Gastroesophageal sphincter (tissue), 4 donors: Measurements from ENCODE around the gene ARHGEF6. TPM values are rescaled to one million over a fixed set of nuclear protein-coding genes. Genes with fewer than 3 reads are reported as not detected.

Source experiments
- ATAC-seq: fragments of 150-250 bp; one replicate; pipeline ENCODE4 v1.9.1; 2016; ENCODE audit warnings: mild to moderate bottlenecking, moderate library complexity
- H3K27ac ChIP-seq, 4 donors: fragments of 200-600 bp; sonication (generic) in 3 of 4; 1 replicate in 3 of 4; 2 replicates in 1 of 4; pipeline ENCODE4 v1.5.1; 2016 to 2019
- H3K27me3 ChIP-seq: fragments of 200-600 bp; sonication (generic); one replicate; pipeline ENCODE4 v1.5.1; 2019
- H3K36me3 ChIP-seq, 2 donors: fragments of 200-600 bp; sonication (generic); one replicate each; pipeline ENCODE4 v1.5.1; 2019; ENCODE audit warnings: control low read depth in 1 of 2
- H3K4me1 ChIP-seq, 3 donors: fragments of 200-600 bp; sonication (generic); 1 replicate in 2 of 3; 2 replicates in 1 of 3; pipeline ENCODE4 v1.5.1; 2016 to 2019; ENCODE audit warnings: control low read depth in 2 of 3
- H3K4me3 ChIP-seq, 2 donors: fragments of 200-600 bp; sonication (generic); one replicate each; pipeline ENCODE4 v1.5.1; 2019; ENCODE audit warnings: mild to moderate bottlenecking in 1 of 2, moderate library complexity in 1 of 2
- H3K9me3 ChIP-seq, 3 donors: fragments of 200-600 bp; sonication (generic); one replicate each; pipeline ENCODE4 v1.5.1; 2017 to 2019; ENCODE audit warnings: control low read depth in 2 of 3
- EP300 ChIP-seq: sonication (generic); formaldehyde crosslinking; IDR thresholded peaks from one replicate; pipeline ENCODE4 v1.6.1; 2017; ENCODE audit warnings: antibody characterized with exemption, mild to moderate bottlenecking
- POLR2A ChIP-seq, 2 donors: fragments of 450-650 bp; IDR thresholded peaks; one replicate each; pipeline ENCODE4 v1.6.1; 2017; ENCODE audit warnings: antibody characterized with exemption in 2 of 2, mild to moderate bottlenecking in 2 of 2, moderate library complexity in 1 of 2
- POLR2AphosphoS5 ChIP-seq: sonication (generic); formaldehyde crosslinking; IDR thresholded peaks from one replicate; pipeline ENCODE4 v1.6.1; 2017; ENCODE audit warnings: antibody characterized with exemption
- WGBS, 2 donors: methylation state at CpG; one replicate each; pipeline ENCODE4 v1.1.5; 2018; ENCODE audit warnings: low coverage in 1 of 2; 5-methylcytosine and 5-hydroxymethylcytosine counted together
- total RNA-seq, 4 donors: library from RNA; depleted of rRNA; stranded (reverse); fragments of >200 nt; gene quantifications; one replicate each; pipeline ENCODE4 v1.1.0, GENCODE V29; 2016
- TF ChIP-seq, protein P1 (sequence below), 4 experiments: fragments of 200-600 bp in 2 of 4; fragments of 450-650 bp in 2 of 4; sonication (generic) in 1 of 4; IDR thresholded peaks; one replicate each; pipeline ENCODE4 v1.5.1; 2017 to 2019; ENCODE audit warnings: antibody characterized with exemption in 4 of 4, mild to moderate bottlenecking in 2 of 4, moderate library complexity in 2 of 4

The ARHGEF6 gene
- total RNA-seq, 4 donors from 2014 or later: 14.2 to 18.5 (median 16.3) TPM

GRCh38 chrX:136647677-136648360, 132.9 kb downstream of the ARHGEF6 start, which contains the start of gene CD40LG:
Gene CD40LG (plus strand): TSS chrX:136648158. CDS start chrX:136648249, 91 bp downstream.
- Histone ChIP-seq H3K36me3 (no peaks in the 10 kb centered on the region), H3K27me3 (no peaks in the 10 kb centered on the region), H3K4me3 (no peak within 1 kb of the TSS), H3K4me1 (no peaks in the 10 kb centered on the region), H3K9me3 (no peaks in the 10 kb centered on the region), H3K27ac (no peak within 1 kb of the TSS)
- TF ChIP-seq EP300 (no peak), POLR2AphosphoS5 (no peak), POLR2A (IDR thresholded peaks at IDR 0.05) (no peak)
- TF ChIP-seq, protein P1, sequence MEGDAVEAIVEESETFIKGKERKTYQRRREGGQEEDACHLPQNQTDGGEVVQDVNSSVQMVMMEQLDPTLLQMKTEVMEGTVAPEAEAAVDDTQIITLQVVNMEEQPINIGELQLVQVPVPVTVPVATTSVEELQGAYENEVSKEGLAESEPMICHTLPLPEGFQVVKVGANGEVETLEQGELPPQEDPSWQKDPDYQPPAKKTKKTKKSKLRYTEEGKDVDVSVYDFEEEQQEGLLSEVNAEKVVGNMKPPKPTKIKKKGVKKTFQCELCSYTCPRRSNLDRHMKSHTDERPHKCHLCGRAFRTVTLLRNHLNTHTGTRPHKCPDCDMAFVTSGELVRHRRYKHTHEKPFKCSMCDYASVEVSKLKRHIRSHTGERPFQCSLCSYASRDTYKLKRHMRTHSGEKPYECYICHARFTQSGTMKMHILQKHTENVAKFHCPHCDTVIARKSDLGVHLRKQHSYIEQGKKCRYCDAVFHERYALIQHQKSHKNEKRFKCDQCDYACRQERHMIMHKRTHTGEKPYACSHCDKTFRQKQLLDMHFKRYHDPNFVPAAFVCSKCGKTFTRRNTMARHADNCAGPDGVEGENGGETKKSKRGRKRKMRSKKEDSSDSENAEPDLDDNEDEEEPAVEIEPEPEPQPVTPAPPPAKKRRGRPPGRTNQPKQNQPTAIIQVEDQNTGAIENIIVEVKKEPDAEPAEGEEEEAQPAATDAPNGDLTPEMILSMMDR (IDR thresholded peaks at IDR 0.05): no peak
- no peak for ATAC-seq
- WGBS, 2 donors: 73 to 82% methylated on average over 6 to 10 of the region's 10 CpGs

GRCh38 chrX:136646602-136647239, 134.0 kb downstream of the ARHGEF6 start:
- no peak for TF ChIP-seq EP300
- no peak for TF ChIP-seq POLR2AphosphoS5
- no peak for TF ChIP-seq POLR2A (IDR thresholded peaks at IDR 0.05)
- TF ChIP-seq, protein P1 (IDR thresholded peaks at IDR 0.05): no peak
- no peak for ATAC-seq
- H3K27ac ChIP-seq: no peak overlapping the region
- WGBS, 2 donors: 74 to 75% methylated on average over 3 to 4 of the region's 5 CpGs
- no peaks in the 10 kb centered on the region for H3K9me3 ChIP-seq
- H3K27me3 ChIP-seq: no peaks in the 10 kb centered on the region
- no peaks in the 10 kb centered on the region for H3K4me1 ChIP-seq
- no peaks in the 10 kb centered on the region for H3K36me3 ChIP-seq
- no peak overlapping the region for H3K4me3 ChIP-seq

GRCh38 chrX:136643243-136643642, 137.5 kb downstream of the ARHGEF6 start:
- TF ChIP-seq, protein P1 (IDR thresholded peaks at IDR 0.05): no peak
- TF ChIP-seq EP300 (no peak), POLR2AphosphoS5 (no peak), POLR2A (IDR thresholded peaks at IDR 0.05) (no peak)
- H3K27ac ChIP-seq: no peak overlapping the region
- no peak for ATAC-seq
- no peaks in the 10 kb centered on the region for H3K9me3 ChIP-seq
- no peaks in the 10 kb centered on the region for H3K4me1 ChIP-seq
- H3K27me3 ChIP-seq: no peaks in the 10 kb centered on the region
- WGBS, 2 donors: no CpG with 5 or more reads among the region's 1 CpG
- H3K4me3 ChIP-seq: no peak overlapping the region
- no peaks in the 10 kb centered on the region for H3K36me3 ChIP-seq

GRCh38 chrX:136639506-136640176, 141.1 kb downstream of the ARHGEF6 start:
- Histone ChIP-seq H3K27ac (no peak overlapping the region), H3K9me3 (no peaks in the 10 kb centered on the region), H3K27me3 (no peaks in the 10 kb centered on the region), H3K4me3 (no peak overlapping the region), H3K4me1 (no peaks in the 10 kb centered on the region), H3K36me3 (no peaks in the 10 kb centered on the region)
- WGBS, 2 donors: 48% methylated on average over 2 of the region's 8 CpGs; no CpG with 5 or more reads in 1 of the 2 donors
- no peak for ATAC-seq
- TF ChIP-seq POLR2A (IDR thresholded peaks at IDR 0.05) (no peak), POLR2AphosphoS5 (no peak), EP300 (no peak)
- TF ChIP-seq, protein P1 (IDR thresholded peaks at IDR 0.05): no peak
